Stimulated activated CD8-positive, alpha-beta memory T cell treated with anti-CD3 and anti-CD28 coated beads, Interleukin-4, amount 100 ng/mL, for 4 hours (primary cell): ENCODE data around the gene NLGN2.
A peak's percentile ranks its signal among the peaks of the same experiment; 100 is the strongest.
"Not testable (repeated sequence)": the region's sequence is repeated elsewhere in the genome, so short reads cannot be mapped to it uniquely, and the experiment has no call there.

Experiments used
- DNase-seq, 2 donors: peaks; one replicate each; pipeline ENCODE4 v3.0.0-alpha.2; 2020; ENCODE audit warnings: low read depth in 2 of 2, low spot score in 1 of 2

NLGN2 gene

DNA sequence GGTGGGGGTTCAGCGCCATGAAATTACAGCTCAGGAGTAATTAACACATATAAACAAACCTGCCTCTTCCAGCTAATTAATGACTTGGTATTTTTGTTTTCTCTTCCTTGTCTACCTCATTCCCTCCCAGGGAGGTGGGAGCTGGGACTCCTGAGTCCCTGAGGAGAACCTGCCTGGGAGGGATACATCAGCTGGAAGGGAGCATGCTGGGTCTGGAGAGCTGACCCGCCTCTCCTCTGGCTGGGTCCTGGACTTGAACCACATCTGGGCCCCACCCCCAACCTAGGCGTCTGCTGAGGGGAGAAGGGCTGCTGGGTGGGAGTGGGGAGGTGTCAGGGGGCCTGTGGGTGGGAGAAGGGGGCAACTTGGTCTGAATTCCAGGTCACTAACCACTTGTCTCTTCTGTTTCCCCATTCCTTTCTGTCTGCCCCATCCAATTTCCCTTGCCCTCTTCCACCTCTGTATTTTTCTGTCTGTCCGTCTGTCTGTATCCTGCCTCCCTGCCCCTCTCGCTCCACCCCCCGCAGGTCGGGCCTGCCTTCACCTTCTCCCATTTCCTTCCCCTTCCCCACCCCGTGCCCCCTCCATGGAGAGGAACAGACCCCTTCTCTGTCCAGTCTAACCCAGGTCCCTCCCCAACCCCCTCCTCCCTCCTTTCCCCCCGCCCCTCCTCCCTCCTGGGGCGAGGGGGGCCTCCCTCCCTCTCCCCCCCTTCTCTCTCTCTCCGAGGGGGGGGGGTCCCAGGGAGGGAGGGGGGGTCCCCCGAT is at the start of gene NLGN2:
Gene NLGN2, plus strand, starts transcription at position 361 of the 767 bp plus-strand sequence. CDS start 411 bp downstream, outside the sequence.
- DNase-seq: no peak

DNA sequence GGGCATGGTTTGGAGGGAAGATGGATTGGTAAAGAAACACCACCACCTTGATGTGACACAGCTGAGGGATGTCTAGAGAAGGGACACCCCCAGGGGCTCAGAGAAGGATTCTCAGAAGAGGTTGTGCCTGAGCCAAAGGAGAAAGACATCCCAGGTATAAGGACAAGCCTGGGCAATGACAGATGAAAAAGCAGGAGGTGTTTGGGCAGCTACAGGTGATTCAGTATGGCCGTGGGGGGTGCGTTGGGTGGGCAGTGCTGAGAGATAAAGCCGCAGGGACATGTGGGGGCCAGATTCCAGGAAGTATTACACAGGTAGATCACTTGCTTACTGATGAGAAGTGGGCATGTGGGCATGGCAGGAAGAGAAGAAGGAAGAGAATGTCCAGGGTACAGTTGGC is 45.7 kb upstream of the NLGN2 start:
- no peak for DNase-seq

DNA sequence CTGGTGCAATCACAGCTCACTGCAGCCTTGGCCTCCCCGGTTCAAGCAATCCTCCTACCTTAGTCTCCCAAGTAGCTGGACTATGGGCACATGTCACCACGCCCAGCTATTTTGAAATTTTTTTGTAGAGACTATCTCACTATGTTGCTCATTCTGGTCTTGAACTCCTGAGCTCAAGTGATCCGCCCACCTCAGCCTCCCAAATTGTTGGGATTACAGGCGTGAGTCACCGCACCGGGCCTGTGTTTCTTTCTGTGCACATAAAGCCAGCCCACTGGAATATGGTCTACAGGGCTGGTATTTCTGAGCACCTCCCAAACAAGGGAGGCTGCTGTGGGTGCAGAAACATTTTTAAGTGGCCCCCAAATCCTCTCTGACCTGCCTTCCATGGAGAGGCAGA is 44.3 kb upstream of the NLGN2 start:
- DNase-seq: no peak

DNA sequence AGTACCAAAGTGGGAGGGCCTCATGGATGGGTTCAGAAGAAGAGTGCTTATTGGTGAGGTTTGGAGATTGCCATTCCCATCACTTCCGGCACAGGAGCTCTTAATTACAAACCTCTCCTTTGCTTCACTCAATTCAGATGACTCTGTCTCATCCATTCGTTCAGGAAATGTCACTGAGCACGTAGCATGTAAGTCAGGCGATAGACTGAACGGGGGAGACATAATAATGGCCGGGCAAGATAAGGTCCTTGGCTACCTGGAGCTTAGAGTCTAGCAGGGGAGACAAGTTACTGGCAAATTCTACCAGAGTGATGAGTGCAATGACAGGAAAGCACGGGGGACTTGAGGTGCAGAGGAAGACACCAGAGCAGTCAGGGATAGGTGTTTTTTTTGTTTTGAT is 41.7 kb upstream of the NLGN2 start:
- not testable (repeated sequence) for DNase-seq

DNA sequence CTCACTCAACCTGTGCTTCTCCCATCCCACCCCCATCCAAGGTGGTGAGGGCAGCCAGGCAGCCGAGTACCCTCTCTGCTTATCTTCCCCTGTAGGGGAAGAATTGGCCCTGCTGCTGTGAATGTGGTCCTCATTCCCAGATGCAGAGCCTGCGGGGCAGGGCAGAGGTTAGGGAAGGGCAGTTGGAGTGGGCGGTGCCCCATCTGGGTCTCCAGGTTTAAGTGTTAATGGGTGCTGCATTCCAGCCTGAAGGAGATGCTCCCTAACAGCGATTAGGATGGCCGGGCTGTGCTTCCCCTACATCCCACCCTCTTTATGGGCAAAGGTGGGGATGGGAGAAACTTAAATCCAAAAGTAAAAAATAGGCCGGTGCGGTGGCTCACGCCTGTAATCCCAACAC is 40.6 kb upstream of the NLGN2 start:
- DNase-seq: no peak

DNA sequence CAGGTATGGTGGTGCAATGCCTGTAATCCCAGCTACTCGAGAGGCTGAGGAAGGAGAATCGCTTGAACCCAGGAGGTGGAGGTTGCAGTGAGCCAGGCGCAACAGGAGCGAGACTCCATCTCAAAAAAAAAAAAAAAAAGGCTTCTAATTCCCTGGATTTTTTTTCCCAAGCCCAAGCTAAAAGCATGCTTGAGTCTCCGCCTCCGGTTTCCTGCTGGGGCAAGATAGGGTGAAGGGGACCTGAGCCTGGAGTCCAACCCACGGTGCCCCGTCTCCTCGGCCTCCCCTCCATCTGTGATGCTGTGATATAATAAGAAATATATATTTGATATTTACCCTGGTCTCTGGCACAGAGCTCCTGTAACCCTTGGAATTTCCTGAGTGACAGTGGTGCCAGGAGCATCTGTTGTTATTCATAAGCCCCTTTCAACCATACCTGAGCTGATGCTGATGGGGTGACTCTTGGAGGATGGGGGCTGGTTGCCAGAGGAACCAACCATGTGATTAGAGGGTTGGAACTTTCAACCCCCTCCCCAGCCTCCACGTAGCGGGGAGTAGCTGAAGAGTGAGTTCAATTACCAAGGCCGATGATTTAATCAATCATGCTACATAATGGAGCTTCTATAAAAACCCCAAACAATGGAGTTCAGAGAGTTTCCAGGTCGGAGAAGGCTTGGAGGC is 39.6 kb upstream of the NLGN2 start:
- DNase-seq: no peak

DNA sequence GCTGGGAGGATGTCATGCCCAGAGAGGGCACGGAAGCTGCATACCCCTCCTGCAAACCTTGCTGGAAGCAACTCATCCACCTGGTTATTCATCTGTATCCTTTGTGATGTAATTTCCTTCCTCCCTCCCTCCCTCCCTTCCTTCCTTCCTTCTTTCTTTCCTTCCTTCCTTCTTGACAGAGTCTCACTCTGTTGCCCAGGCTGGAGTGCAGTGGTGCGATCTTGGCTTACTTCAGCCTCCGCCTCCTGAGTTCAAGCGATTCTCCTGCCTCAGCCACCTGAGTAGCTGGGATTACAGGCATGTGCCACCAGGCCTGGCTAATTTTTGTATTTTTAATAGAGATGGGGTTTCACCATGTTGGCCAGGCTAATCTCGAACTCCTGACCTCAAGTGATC is 39.0 kb upstream of the NLGN2 start:
- DNase-seq: not testable (repeated sequence)

DNA sequence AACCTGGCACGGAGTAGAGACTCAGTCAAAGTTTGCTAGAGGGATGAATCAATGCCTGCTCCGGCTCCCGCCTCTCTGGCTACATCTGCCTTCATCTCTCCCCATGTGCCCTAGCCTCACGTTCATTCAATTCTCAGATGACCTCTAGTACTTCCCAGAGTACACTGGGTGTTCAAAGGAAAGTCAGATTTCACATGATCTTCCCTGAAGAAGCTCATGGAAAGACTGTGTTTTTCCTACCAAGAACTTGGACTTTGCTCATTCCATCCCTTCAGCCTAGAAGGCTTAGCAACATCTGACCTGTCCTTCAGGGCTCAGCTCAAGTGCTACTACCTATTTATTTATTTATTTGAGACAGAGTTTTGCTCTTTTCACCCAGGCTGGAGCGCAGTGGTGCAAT is 37.8 kb upstream of the NLGN2 start:
- no peak for DNase-seq

DNA sequence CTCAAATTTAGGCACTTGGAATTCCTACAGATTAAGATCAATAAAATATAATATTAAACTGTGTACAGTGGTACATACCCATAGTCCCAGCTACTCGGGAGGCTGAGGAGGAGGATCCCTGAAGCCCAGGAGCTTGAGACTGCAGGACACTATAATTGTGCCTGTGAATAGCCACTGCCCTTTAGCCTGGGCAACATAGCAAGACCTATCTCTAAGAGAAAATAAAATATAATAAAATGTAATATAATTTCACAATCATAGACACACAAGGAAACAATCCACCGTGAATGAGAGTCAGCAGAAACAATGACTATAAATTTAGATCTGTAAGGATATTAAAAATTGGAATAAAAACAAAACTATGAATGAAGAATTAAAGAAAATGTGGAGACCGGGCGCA is 36.8 kb upstream of the NLGN2 start:
- DNase-seq: no peak

DNA sequence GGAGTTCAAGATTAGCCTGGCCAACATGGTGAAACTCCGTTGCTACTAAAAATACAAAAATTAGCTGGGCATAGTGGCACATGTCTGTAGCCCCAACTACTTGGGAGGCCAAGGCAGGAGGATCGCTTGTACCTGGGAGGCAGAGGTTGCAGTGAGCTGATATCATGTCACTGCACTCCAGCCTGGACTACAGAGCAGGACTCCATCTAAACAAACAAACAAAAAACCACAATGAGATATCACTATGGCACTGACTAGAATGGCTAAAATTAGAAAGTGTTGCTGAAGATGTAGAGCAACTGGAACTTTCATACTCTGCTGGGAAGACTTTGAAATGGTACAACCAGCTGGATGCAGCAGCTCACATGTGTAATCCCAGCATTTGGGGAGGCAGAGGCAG is 33.3 kb upstream of the NLGN2 start:
- no peak for DNase-seq

DNA sequence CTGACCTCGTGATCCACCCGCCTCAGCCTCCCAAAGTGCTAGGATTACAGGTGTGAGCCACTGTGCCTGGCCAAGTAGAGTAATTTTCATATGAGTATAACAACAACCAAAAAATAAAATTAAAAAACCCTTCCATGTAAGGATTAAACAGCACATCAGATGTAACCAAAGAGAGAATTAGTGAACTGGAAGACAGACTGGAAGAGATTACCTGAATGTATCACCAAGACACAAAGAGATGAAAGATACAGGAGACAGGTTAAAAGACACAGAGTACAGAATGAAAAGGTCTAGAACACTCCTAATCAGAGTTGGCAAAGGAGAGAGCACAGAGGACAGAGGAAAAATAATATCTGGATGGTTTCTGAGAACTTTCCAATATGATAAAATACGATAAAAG is 28.5 kb upstream of the NLGN2 start:
- DNase-seq: no peak

DNA sequence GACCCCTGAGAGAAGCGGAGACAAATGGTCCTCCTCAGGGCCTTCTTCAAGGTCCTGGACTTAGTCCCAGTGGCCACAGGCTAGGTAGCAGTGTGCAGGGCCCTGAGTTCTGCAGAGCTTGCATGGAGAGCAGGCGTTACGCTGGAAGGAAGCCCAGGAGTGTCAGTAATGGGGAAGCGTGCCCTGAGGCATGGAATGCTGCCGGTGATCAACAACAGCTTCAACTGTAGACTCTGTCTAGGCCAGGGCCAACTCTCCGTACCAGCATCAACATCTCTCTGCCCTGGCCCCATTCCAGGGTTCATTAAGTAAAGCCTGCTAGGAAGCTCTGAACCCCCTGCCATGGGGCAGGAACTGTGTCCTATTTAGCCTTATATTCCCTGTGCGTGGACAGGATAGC is 27.3 kb upstream of the NLGN2 start:
- DNase-seq: no peak

DNA sequence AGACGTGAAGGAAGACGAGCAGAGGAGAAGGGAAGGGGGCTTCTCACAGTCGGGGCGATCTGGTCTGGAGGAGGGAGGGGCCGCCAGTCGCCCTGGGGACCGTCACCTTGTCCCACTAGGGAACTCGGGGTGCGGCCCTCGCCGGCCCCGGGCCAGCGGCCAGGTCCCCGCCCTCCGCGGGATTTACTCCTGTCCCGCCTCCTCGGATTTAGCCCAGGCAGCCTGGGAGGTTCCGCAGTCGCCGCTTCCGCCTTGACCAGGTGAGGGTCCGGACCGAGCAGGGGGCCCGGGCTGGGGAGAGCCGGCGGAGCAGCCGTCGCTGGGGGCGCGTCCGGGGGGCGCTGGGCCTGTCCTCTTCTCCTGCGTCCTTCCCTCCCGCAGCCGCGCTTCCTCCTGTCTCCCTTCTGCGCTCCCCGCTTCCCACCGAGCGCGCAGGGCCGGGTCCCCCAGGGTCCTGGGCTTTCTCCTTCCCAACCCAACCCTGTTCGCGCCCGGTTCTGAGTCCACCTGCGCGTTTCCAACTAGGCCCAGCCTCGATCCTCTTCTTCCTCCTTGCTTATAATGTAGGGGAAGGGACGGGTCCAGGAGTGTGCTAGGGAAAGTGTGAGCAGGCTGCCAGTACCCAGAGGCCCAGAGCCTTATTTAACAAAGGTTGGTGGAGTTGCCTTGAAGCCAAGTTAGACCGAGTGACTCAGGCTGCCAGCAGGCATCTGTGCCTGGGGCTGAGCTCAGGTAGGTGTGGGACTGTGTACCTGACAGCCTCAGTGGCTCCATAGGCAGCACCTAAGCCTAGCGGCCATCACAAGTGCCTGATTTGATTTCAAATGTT is 26.6 kb upstream of the NLGN2 start, which contains the start of gene TNK1:
Gene TNK1, plus strand, starts transcription at position 235 of the 829 bp plus-strand sequence. CDS start 1,838 bp downstream, outside the sequence.
- DNase-seq: no peak

DNA sequence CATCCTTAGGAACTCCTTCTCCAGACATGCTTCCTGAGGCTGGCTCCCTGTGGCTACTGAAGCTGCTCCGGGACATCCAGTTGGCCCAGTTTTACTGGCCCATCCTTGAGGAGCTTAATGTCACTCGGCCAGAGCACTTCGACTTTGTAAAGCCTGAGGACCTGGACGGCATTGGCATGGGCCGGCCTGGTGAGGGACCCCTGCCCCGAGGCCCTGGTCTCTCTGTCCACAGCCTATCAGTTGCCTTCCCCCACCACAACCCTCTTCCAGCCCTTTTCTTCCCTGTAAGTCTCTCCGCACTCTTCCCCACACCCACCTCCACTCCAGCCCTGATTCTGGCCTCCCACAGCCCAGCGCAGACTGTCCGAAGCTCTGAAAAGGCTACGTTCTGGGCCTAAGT is 24.7 kb upstream of the NLGN2 start:
- no peak for DNase-seq

DNA sequence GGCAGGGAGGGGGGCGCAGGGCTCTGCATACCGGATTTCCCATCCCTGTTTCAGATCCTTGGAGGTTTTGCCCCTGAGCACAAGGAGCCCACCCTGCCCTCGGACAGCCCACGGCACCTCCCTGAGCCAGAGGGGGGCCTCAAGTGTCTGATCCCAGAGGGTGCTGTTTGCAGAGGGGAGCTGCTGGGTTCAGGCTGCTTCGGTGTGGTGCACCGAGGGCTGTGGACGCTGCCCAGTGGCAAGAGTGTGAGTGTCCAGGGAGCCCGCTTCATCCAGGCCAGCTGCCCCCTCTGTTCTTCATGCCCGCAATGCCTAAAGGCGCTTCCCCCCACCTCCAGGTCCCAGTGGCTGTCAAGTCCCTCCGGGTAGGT is 24.3 kb upstream of the NLGN2 start:
- no peak for DNase-seq

DNA sequence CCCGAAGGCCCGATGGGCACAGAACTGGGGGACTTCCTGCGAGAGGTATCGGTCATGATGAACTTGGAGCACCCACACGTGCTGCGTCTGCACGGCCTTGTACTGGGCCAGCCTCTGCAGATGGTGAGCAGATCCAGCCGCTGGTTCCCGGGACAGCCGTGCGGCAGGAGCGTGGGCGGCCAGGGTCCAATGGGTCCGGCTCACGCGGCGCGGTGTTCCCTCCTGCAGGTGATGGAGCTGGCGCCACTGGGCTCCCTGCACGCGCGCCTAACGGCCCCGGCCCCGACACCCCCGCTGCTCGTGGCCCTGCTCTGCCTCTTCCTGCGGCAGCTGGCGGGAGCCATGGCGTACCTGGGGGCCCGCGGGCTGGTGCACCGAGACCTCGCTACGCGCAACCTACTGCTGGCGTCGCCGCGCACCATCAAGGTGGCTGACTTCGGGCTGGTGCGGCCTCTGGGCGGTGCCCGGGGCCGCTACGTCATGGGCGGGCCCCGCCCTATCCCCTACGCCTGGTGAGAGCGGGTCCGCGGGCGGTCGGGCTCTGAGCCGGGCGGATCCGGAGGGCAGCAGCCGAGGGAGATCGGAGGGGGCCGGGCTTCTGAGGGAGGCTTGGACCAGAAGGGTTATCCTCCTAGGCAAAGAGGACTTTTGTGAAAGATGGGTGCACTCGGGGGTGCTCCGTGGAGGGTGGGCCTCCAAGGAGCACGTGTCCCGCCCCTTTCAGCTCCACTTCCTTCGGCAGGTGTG is 23.7 kb upstream of the NLGN2 start:
- DNase-seq: peak; percentile 47 to 49

DNA sequence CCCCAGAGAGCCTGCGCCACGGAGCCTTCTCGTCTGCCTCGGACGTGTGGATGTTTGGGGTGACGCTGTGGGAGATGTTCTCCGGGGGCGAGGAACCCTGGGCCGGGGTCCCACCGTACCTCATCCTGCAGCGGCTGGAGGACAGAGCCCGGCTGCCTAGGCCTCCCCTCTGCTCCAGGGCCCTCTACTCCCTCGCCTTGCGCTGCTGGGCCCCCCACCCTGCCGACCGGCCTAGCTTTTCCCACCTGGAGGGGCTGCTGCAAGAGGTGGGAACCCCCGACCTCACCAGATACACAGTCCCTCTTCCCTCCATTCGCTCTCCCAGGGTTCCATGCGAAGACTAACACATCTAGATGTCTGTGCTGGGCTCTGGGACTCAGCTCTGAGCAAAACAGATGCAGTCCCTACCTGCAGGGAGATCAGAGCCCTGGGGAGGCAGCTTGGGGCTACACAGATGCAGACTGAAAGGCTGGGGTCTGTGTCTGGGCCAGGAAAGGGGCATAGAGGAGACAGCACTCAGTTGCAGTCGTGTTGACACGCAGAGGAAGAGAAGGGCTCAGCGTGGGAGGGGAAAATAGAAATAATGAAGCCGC is 23.1 kb upstream of the NLGN2 start:
- no peak for DNase-seq

DNA sequence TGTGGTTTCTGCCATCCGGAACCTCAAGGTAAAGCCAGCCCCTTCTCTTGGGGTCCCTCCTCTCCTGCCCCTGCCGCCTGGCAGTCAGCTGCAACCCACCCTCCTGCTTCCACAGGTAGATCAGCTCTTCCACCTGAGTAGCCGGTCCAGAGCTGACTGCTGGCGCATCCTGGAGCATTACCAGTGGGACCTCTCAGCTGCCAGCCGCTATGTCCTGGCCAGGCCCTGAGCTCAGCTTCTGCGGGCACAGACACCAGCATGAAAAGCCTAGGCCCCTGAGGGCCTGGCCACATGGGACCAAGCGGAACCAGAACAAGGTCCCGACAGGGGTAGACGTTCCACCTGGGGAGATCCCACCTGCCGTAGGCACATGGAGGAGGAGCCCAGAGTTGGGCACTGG is 18.8 kb upstream of the NLGN2 start:
- DNase-seq: no peak

DNA sequence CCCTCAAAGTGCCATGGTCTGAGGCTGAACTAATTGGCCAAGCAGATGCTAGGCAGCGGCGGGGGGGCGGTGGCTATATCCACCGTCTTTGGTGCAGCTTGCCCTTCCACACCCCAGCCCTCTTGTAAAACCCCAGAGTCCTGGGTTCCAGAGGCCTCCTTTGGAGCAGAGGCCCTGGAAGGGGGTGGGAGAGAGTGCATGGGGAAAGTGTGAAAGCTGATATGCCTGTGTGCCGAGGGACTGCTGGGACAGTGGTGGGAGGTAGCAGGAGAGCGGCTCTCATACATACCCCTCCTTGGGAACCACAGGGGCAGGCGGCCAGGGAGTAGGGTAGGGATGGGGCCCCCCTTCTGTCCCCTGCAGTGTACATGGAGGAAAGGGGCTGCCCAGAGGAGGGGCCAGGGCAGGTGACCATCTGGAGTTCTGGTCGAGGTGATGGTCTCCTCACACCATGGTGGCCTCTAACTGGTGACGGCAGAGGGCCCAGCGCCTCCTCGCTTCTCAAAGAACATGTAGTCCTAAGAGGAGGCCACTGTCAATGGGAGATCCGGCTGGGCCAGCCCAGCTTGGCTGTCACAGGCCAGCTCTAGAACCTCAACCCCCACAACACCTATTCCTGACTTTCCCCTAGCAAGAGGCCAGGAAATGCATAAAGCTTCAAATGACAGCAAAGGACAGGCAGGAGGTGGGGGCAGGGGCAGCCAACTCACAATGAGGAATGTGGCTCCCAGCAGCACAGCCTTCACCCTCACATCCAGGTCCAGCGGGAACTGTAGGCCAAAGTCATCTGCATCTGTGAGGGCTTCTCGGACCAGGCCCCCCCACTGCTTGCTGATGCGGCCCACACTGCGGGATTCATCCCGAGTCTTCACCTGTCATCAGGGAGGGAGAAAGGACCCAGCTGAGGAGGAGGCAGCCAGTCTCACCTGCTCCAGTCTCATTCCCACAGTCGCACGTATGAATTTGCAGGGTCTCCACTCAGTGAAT is 17.4 kb upstream of the NLGN2 start:
- no peak for DNase-seq

DNA sequence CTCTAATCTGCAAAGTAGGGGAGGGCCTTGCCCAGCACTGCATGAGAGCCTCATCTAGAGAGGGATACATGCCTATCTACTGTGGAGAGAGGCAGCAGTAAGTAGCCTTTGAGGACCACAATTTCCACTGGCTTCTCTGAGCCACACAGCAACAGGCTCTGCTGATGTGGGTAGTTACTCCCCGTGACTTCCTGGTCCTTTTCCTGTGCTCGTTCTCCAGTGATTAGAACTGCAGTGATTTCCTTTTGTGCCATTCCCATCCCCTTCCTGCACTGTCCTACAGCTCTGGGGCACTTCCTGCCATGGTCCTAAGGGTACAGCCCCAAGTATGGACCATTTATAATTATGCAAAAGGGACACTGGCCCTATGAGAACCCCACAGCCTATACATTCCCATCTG is 16.3 kb upstream of the NLGN2 start:
- no peak for DNase-seq
